Measurements from ENCODE around the gene LGALS1.
"Not testable (repeated sequence)": the region's sequence is repeated elsewhere in the genome, so short reads cannot be mapped to it uniquely, and the experiment has no call there.

LGALS1 gene

DNA sequence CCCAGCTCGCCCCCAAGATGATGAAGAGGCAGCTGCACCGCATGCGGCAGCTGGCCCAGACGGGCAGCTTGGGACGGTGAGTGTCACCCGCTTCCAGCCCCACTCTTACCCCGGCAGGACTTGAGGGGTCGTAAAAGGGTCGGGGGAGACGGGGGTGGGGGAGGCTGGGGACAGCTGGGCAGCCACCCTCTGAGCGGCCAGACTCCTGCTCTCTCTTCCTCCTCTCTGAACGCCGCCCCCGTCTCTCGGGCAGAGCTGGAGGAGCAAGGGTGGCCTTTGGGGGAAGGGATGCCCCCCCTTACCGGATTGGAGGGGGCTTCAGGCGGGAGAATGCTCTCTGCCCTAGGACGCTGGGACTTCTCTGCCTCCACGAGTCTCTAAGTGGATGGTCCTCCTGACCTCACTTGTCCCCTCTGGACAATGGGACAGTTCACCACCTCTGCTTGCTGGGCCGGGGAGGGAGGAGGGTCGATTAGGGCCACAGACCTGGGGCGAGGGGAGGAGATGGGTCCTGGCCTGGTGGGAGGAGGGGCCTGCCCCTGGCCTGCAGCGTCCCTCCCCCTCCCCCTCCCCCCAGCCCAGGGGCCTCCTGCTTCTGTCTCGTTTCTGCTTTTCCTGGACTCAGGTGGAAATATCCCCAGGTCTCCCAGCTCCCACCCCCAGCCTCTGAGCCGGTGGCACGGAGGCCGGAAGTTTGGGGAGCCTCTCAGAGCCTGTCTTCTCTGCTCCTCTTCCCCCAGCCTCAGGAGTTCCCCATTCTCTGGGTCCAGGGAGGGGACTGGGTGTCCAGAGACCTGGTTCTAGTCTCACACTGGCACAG lies 35.5 kb upstream of the LGALS1 start:
- DNase-seq, result no peak

DNA sequence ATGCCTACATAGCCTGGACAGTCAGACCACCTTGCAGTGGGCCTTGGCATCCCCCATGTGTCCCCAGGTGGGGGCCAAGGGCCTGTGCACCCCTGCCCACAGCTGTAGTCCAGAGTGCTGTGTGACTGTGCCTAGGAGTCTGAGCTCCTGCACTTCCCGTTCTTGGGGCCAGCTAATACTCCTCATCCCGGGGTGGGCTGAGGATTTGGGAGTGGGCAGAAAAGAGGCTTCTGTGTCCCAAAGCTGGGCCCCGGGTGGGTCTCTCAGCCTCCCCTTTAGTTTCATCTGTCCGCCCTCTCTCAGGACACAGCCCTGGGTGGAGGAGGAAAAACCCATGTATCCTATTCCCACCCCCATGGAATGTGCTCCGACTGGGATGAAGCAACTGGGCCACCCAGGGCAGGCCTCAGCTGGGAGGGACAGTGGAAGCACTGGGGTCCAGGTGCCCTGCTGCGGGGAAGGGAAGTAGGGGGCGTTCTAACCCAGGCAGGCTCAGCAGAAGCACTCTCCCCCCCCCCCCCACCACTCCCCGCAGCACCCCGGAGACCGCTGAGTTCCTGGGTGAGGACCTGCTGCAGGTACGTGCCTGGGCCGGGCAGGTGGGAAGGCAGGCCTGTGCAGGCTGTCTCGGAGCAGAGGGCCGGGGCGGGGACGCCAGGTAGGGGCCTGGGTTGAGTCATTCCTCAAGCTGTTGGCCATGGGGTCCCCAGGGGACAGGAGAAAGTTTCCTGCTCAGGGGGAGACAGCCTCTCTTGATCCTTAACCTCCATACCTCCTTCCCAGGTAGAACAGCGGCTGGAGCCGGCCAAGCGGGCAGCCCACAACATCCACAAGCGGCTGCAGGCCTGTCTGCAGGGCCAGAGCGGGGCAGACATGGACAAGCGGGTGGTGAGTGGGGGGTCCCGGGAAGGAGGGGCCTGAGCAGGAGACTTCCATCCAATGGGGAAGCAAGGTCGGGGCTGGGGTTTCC lies 34.6 kb upstream of the LGALS1 start:
- DNase-seq, result no peak

DNA sequence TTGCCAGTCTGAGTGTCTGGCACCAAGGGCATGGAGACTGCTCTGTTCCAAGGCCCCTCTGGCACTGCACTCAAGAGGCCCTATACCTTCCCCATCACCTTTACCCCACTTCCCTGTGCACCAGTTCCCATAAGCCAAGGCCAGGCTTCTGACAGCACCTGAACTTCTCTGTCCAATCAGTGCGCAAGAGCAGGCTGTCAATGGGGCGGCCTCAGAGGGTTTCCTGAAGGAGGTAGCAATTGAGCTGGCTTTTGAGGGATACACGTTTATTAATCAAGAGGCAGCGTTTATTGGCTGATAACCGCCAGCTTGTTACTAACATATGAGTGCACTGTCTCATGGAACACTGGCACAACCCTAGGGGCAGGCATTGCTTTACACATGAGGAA lies 33.9 kb upstream of the LGALS1 start:
- no peak for DNase-seq

DNA sequence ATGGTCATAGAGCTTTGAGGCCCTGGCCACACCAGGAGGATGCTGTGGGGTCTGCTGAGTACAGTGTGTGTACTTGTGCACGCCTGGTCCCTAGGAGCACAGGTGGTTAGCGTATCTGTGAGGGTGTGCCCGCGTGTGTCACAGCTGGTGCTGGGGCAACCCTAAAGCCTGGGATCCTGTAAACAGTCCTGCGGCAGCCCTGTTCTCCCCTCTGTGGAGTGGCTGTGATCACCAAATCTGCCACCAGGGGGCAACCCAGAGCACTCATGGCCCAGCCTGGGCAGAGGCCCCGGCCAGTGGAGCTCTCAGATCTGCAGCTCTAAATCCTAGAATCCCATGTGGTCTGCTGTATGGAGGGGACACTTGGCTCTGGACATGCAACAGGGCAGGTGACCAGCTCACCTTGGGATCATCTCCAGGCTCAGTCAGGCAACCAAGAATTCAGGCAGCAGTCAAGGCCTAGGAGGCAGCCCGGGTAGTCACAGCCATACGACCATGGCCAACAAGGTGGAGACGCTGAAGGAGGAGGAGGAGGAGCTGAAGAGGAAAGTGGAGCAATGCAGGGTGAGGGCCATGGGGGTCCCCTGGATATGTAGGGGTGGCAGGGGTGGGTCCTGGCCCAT lies 32.1 kb upstream of the LGALS1 start:
- peak; percentile 63 for DNase-seq

DNA sequence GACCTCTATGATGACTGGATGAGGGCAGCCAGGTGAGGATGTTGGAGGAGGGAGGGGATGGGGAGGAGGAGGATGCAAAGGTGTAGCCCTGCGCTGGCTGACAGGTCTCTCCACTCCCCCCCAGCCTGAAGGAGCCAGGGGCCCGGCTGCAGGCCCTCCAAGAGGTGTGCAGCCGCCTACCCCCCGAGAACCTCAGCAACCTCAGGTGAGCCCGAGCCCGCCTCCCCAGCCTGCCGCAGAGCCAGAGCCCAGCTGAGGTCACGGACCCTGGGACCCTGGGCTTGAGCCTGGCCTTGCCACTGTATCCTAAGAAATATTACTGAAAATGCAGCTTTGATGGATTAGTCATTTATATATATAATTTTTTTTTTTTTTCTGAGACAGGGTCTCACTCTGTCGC lies 28.1 kb upstream of the LGALS1 start:
- DNase-seq, result no peak

DNA sequence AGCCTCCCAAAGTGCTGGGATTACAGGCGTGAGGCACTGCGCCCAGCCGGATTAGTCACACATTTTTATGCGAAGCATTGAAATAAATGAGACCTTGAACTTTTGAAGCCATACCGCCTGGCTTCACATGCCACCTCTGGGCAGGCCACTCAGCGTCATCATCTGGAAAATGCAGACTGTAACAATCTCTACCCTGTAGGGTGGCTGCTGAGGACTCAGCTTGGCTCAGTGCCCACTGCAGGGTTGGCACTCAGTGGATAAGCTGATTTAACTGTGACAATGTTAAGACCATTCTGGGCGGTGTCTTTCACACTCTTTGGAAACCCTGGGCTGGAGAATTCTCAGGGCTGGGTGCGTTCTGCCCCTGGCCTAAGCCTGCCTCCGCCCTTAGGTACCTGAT lies 27.5 kb upstream of the LGALS1 start:
- DNase-seq, result no peak

DNA sequence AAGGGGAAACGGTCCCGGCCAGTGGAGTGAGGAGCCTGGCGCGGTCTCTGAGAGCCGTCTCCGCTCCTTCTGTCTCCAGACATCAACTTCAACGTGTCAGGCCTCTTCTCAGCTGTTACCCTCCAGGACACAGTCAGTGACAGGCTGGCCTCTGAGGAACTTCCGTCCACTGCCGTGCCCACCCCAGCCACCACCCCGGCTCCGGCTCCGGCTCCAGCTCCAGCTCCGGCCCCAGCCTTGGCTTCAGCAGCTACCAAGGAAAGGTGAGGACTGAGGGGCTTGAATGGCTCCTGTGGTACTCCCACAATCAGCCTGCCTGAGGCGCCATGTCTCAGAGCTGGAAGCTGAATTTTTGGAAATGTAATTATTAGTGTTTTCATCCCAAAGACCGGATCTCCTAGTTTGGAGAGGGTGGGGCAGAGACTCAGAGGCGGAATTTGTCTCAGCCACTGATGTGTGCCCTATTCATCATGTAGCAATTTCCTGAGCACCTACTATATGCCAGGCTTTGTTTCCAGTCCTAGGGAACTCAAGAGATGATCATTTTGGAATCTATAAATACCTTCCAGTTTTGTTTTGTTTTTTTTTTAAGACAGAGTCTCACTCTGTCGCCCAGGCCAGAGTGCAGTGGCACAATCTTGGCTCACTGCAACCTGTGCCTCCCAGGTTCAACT lies 24.8 kb upstream of the LGALS1 start:
- no peak for DNase-seq

DNA sequence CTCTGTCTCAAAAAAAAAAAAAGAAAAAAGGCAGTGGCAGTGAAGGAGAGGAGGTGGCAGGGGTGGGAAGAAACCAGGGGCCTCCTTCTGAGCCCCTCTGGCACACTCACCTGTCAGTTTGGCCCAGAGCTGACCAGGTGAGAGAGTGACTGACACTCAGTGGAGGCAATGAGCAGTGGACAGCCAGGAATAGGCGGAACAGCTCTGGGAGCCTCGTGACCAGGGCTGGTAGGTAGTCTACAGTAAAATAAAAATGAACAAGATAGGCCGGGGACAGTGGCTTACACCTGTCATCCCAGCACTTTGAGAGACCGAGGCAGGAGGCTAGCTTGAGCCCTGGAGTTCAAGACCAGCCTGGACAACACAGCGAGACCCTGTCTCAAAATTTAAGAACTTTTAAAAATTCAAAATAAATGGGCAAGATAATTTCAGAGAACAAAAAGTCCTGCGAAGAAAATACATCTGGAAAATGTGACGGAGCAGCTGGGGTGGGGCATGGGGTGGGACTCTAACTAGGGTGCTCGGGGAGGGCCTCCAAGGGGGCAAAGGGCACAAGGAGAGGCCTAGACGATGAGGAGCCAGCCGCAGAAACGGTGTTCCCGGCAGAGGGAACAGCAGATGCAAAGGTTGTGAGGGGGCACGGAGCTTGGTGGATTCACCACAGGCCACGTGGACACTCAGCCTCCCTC lies 20.7 kb upstream of the LGALS1 start:
- no peak for DNase-seq

DNA sequence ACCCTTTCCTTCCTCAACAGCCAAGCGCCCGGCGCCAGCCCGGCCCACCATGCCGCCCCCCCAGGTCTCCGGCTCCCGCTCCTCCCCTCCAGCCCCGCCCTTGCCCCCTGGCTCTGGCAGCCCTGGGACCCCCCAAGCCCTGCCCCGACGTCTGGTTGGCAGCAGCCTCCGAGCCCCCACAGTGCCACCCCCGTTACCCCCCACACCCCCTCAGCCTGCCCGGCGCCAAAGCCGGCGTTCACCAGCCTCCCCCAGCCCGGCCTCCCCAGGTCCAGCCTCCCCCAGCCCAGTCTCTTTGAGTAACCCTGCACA lies 20.2 kb upstream of the LGALS1 start:
- DNase-seq, result no peak

DNA sequence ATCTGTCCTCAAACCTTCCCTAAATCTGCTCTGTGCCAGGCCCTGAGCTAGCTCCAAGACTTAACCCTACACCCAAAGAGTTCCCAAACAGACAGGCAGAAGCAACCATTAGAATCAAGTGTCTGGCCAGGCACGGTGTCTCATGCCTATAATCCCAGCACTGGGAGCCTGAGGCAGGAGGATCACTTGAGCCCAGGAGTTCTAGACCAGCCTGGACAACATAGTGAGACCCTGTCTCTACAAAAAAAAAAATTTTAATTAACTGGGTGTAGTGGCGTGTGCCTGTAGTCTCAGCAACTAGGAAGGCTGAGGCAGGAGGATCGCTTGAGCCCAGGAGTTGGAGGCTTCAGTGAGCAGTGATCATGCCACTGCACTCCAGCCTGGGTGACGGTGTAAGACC lies 18.9 kb upstream of the LGALS1 start:
- not testable (repeated sequence) for DNase-seq

DNA sequence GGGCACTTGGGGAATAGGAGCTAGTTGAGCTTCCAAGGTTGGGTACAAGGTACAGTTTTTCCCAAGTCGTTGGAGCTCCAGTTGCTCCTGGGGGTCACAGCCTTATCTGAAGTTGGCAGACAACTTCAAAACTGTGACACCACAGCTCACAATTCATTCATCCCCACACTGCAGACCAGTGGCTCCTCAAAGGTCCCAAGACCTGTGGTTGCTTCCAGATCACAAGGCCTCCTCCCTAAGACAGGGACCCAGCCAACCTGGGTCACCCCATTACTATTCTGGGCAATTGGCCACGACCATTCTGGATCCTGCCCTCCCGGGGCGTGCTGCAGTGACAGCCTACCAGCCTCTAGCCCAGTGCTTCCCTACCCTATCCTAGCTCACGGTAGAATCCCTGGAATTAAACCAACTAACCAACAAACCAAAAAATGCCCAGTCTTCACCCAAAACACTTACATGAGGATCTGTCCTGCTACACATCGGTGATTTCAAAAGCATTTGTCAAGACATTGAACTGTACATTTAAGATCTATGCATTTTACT lies 17.8 kb upstream of the LGALS1 start:
- no peak for DNase-seq

DNA sequence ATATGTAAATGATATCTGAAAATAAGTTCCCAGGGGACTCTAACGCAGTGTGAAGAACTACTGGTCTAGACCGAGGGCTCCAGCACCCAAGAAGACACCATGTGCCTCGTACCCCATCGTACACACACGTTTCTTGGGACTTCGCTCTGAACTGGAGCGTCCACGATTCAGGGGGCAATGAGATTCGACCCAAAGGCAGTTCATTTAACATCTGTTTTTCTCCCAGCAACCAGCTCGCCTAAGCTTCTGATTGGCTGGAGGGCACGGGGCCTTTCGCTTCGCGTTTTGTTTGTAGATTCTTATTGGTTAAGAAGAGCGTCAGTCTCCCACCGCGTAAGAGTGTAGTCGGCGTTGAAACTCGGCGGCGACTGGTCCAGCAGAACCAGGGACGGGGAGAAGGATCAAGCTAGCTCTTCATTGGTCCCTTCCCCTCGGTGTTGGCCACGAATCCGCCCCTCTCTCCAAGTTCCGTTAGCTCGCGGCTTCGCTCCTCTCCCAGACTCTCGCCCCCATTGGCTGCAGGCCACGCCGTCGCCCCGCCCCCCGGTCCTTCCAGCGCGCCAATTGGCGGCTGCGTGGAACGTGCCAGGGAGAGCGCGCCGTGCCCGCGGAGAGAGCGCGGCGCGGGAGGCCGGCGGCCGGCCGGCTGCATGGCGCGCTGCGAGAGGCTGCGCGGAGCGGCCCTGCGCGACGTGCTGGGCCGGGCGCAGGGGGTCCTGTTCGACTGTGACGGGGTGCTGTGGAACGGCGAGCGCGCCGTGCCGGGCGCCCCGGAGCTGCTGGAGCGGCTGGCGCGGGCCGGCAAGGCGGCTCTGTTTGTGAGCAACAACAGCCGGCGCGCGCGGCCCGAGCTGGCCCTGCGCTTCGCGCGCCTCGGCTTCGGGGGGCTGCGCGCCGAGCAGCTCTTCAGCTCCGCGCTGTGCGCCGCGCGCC lies 17.0 kb upstream of the LGALS1 start, which contains the start of gene PDXP:
Gene PDXP (plus strand): TSS at position 591 of the 933 bp plus-strand sequence. CDS start 60 bp downstream, at position 651.
- peak; percentile 100 for DNase-seq

DNA sequence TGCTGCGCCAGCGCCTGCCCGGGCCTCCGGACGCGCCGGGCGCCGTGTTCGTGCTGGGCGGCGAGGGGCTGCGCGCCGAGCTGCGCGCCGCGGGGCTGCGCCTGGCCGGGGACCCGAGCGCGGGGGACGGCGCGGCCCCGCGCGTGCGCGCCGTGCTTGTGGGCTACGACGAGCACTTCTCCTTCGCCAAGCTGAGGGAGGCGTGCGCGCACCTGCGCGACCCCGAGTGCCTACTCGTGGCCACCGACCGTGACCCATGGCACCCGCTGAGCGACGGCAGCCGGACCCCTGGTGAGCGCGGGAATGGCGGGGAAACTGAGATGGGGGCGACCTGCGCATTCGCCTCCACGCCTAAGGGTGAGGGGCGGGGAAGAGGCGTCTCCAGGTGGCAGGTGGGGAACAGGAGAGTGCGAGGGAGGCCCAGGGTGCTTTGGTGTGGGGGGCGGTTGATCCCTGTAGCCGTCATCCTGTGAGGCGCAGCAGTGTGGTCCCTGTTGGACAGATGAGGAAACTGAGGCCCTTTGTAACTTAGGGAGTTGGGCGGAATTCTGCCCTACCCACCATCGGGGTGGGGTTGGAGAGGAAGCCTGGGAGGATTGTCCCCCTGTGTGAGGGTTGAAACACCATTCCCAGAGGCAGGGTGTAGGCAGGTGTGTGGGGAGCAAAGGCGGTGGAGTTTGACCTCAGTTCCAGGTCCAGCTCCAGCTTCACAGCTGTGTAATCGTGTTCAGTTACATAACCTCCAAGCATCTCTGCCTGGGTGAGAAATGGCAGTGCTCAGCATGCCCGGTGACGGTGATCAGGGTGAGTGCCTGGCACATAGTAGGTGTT lies 16.2 kb upstream of the LGALS1 start:
- DNase-seq, result peak; percentile 45

DNA sequence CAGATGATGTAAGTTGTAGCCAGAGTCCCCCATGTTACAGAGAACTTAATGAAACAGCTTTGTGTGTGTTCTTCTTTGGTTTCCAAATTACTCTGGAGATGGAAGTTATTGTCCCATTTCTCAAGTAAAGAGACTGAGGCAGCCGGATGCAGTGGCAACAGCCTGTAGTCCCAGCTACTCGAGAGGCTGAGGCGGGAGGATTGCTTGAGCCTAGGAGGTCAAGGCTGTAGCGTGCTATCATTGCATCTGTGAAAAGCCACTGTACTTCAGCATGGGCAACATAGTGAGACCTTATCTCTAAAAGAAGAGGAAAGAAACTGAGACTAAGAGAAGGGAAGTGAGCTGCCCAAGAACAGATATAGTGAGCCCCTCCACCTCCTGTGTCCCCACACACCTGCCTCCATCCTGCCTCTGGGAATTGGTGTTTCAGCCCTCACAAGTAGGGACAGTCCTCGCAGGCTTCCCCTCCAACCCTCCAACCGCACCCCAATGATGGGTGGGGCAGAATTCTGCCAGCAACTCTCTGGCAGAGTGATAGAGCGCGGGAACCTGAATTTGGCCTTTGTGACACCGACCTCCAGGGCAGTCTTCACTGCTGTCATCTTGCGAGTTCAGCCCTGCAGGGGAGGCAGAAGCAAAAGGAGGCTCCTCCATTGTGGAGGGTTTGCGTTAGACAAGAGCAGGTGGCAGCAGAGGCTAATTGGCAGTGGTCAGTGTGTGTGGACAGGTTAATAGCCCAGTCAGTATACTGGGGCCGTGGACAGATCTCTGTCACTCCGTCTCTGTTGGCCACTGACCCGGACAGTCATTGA lies 15.3 kb upstream of the LGALS1 start:
- DNase-seq, result no peak

DNA sequence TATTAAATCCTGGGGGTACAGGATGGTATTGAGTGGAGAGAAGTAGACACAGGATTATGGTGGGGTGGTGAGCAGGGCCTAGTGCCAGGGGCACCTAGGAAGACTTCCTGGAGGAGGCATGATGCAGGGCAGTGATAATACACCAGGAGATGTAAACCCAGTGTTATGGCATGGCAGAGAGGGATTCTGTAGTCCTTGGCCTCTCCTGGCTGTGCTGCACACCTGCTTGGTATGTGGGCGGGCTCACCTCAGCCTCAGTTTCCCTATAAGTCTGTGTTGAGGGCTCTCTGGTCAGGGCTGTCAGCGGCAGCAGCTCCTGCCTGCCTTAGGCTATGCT lies 14.8 kb upstream of the LGALS1 start:
- DNase-seq, result no peak

DNA sequence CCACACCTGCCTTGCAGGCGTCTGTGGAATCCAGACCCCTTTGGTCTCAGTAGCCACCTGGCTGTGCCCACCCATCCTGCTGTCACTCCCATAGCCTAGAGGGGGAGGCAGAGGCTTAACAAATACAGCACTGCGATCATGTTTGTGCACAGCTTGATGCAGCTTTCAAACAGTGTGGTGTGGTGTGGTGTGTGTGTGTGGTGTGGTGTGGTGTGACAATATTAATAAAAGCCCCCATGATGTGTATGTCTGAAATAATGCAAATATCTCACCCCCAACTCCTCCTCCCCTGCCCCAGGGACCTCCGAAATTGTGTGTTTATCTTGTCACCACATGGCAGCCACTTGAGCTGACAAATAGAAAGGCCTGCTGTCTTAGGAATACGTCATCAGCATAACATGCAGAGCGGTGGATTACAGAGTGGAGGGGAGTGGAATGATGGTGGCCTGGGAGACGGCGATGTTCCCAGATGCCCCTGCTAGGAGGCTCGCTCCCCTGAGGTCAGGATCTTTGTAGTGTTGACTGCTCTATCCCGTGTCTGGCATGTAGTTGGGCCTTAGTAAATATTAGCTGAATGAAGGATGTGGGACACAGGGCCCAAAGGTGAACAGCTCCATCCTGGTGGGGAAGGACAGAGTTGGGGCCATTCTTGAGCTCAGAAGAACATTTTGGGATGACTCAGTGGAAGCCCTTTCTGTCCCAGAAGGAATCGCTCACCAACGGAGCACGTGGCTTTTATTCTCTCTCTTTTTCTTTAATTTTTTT lies 14.1 kb upstream of the LGALS1 start:
- no peak for DNase-seq

DNA sequence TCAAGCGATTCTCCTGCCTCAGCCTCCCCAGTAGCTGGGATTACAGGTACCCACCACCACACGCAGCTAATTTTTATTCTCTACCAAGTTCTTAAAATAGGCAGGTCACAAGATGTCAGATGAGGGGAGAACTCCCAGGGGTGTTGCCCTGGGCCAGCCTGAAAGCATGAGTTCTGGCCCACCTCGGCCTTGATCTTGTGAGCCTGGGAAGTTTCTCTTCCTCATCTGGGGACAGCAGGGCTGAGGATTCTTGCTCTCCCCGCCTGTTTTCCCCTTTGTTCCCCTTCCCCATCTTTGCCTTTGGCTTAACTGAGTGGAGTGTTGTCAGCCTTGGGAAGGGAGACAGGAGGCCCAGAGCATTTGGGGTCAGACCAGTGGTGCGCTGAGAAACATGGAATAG lies 13.4 kb upstream of the LGALS1 start:
- no peak for DNase-seq

DNA sequence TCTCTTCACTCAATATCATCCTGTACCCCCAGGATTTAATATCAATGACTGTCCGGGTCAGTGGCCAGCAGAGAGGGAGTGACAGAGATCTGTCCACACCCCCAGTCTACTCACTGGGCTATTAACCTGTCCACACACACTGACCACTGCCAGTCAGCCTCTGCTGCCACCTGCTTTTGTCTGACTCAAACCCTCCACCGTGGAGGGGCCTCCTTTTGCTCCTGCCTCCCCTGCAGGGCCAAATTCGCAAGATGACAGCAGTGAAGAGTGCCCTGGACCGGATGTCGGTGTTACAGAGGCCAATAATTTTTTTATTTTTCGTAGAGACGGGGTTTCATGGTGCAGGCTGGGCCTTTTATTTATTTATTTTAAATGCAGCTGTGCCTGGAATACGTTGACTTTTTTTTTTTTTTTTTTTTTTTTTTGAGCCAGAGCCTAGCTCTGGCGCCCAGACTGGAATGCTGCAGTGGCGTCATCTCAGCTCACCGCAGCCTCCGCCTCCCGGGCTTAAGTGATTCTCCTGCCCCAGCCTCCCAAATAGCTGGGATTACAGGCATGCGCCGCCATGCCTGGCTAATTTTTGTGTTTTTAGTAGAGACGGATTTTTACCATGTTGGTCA lies 11.8 kb upstream of the LGALS1 start:
- DNase-seq, result no peak
